ENCODE measurements around the gene POMGNT2. TPM values are rescaled to one million over a fixed set of nuclear protein-coding genes. Genes with fewer than 3 reads are reported as not detected.

POMGNT2 gene
- total RNA-seq, 4 donors from 2014 or later: 16.5 to 27.6 (median 23.5) TPM

DNA sequence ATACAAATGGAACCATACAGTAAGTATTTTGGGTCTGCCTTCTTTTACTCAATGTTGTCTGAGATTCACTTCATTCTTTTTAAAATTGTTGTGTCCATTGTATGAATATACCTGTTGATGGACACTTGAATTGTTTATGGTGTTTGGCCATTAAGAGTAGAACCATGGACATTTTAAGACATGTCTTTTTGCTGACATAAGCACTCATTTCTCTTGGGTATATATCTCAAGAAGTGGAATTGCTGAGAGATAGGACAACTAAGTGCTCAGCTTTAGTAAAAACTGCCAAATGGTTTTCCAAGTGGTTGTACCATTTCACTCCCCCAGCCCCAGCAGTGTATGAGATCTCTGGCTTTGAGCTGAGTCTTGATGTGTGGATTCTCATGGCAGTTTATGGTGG, 28.2 kb downstream of the POMGNT2 start:
- no peak for TF ChIP-seq POLR2A (IDR thresholded peaks at IDR 0.05)
- TF ChIP-seq, protein P1, sequence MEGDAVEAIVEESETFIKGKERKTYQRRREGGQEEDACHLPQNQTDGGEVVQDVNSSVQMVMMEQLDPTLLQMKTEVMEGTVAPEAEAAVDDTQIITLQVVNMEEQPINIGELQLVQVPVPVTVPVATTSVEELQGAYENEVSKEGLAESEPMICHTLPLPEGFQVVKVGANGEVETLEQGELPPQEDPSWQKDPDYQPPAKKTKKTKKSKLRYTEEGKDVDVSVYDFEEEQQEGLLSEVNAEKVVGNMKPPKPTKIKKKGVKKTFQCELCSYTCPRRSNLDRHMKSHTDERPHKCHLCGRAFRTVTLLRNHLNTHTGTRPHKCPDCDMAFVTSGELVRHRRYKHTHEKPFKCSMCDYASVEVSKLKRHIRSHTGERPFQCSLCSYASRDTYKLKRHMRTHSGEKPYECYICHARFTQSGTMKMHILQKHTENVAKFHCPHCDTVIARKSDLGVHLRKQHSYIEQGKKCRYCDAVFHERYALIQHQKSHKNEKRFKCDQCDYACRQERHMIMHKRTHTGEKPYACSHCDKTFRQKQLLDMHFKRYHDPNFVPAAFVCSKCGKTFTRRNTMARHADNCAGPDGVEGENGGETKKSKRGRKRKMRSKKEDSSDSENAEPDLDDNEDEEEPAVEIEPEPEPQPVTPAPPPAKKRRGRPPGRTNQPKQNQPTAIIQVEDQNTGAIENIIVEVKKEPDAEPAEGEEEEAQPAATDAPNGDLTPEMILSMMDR (IDR thresholded peaks at IDR 0.05): no peak
- no peak for DNase-seq (ENCODE audit: low spot score in 2 of 2)
- intact Hi-C loops (cut with DNase I; ENCODE audit: low total_unique reads): no loop called here
- H3K4me3 ChIP-seq (ENCODE audit: low read depth, poor library complexity, severe bottlenecking): no peak overlapping the region

DNA sequence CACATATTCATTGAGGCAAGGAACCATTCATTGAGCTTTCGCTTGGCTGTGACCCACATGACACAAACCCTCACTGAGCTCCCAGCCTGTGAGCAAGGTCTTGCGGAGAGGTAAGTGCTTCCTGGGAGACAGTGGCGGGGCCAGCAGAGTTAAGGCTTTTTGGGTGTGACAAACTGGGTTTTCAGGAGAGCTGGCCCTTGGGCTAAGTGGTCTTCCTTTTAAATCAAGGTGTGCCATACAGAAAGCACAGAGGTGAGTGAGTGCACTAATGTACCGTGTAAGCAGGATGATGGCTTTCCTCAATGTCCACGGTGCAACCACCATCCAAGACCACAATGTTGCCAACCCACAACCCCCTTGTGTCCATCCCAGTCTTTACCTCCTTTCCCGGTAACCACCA, 28.6 kb downstream of the POMGNT2 start:
- no peak for TF ChIP-seq POLR2A (IDR thresholded peaks at IDR 0.05)
- TF ChIP-seq, protein P1 (IDR thresholded peaks at IDR 0.05): no peak
- no peak overlapping the region for H3K4me3 ChIP-seq (ENCODE audit: low read depth, poor library complexity, severe bottlenecking)
- DNase-seq (ENCODE audit: low spot score in 2 of 2): peak in 1 of 2 donors; percentile 26
- 86 to 91% methylated on average over 6 of the region's 6 CpGs for WGBS, 2 donors
- intact Hi-C loops (cut with DNase I; ENCODE audit: low total_unique reads): no loop called here

DNA sequence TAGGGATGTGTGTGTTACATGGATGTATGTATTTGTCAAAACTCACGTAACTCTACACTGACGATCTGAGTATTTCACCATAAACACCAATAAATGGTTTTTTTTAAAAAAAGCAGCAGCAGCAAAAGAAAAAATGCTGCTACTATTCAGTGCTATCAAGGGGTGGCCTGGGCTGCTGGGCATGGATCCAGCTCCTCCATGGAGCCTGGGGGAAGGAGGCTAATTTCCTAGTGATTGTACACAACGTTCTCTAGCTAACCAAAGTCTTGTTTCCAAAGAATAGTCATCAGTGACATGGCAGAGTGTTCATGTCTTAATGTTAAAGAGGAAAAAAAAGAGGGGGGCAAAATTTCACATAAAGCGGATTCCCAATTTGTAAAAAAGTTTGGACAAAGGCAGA, 29.0 kb downstream of the POMGNT2 start:
- intact Hi-C loops (cut with DNase I; ENCODE audit: low total_unique reads): no loop called here
- TF ChIP-seq POLR2A (IDR thresholded peaks at IDR 0.05): no peak
- TF ChIP-seq, protein P1 (IDR thresholded peaks at IDR 0.05): no peak
- peak in 1 of 2 donors; percentile 62 for DNase-seq (ENCODE audit: low spot score in 2 of 2)
- no peak overlapping the region for H3K4me3 ChIP-seq (ENCODE audit: low read depth, poor library complexity, severe bottlenecking)
- 76% methylated on average over 4 of the region's 4 CpGs for WGBS, 2 donors

DNA sequence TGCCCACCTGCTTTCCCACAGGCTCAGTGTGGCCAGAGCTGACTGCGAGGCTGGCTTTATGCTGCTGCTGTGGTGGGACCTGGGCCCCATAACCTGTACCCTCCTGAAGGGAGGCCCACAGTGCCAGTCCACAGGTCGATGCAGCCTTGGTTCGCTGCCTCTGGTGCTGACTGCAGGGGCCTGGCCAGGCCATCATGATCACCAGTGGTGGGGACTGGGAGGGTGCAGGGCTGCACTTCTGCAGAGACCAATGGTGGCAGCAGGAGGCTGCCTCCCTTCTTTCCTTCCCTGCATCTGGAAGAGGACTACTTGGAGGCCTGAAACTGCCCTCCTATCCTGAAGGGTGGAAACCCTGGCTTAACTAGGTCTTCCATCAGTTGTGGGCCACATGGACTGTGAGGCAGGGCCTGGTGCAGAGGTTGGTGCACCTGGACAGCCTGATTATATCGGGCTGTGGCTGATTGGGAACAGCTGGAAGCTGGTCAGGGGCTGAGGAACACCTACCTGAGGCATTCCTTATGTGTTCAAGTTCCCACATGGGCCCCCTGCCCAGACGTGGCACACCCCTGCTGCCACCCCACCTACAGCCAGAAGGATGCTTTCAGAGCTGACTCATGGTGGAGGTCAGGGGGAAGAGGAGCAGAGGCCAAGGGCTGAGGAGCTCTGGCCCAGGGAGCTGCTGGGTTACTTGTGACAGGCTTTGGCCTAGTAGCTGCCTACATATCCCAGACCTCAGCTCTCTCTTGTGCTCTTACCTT, 29.8 kb downstream of the POMGNT2 start:
- intact Hi-C loops (cut with DNase I; ENCODE audit: low total_unique reads): no loop called here
- no peak overlapping the region for H3K4me3 ChIP-seq (ENCODE audit: low read depth, poor library complexity, severe bottlenecking)
- TF ChIP-seq POLR2A (IDR thresholded peaks at IDR 0.05): no peak
- TF ChIP-seq, protein P1 (IDR thresholded peaks at IDR 0.05): no peak
- 71 to 73% methylated on average over 4 of the region's 5 CpGs for WGBS, 2 donors
- DNase-seq (ENCODE audit: low spot score in 2 of 2): no peak

DNA sequence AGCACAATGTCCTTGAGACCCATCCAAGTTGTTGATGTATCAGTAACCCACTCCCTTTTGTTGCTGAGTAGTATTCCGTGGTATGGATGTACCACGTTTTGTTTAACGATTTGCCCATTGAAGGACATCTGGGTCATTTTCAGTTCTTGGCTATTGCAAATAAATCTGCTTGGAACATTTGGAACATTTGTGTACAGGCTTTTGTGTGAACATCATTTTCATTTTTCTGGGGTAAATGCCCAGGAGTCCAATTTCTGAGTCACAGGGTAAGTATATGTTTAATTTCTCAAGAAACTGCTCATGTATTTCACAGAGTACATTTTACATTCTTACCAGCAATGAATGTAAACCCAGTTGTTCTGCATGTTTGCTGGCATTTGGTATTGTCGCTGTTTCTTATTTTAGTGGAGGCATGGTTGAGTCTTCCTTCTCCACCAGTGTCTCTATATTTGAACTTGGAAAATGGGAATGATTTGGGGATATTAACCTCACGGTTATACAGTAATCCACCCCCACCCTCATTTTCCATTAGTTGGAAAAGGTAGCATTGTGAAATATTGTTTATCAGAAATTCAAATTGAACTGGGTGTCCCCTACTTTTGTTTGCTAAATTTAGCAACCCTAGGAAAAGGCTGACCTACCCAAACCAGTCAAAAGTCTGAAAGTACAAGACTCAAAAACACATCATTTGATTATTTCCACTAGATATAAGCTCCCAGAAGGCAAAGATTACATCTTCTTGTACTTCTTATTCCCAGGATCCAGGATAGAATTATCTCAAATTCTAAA, 30.8 kb downstream of the POMGNT2 start:
- no peak overlapping the region for H3K4me3 ChIP-seq (ENCODE audit: low read depth, poor library complexity, severe bottlenecking)
- intact Hi-C loops (cut with DNase I; ENCODE audit: low total_unique reads): no loop called here
- TF ChIP-seq POLR2A (IDR thresholded peaks at IDR 0.05): no peak
- TF ChIP-seq, protein P1 (IDR thresholded peaks at IDR 0.05): no peak
- no peak for DNase-seq (ENCODE audit: low spot score in 2 of 2)
- 78 to 79% methylated on average over 5 of the region's 5 CpGs for WGBS, 2 donors
